Fibroblast of lung (primary cell): ENCODE results near the gene NEFH. TPM values are rescaled to one million over a fixed set of nuclear protein-coding genes. Genes with fewer than 3 reads are reported as not detected.
"Not testable (repeated sequence)": the region's sequence is repeated elsewhere in the genome, so short reads cannot be mapped to it uniquely, and the experiment has no call there.

Experiments used
- DNase-seq, 2 donors: peaks; one replicate each; pipeline versions ENCODE4 v3.0.0 to v3.0.0-alpha.2; 2010; ENCODE audit warnings: low read depth in 2 of 2
- H2AFZ ChIP-seq: 2 replicates; pipeline ENCODE4 v1.5.1; 2012; ENCODE audit warnings: low read length, control low read depth, inconsistent platforms
- H3K27ac ChIP-seq: 2 replicates; pipeline ENCODE4 v1.5.1; 2011; ENCODE audit warnings: low read length, control low read depth; ENCODE audit not compliant: insufficient read depth
- H3K27me3 ChIP-seq: 2 replicates; pipeline ENCODE4 v1.5.1; 2011; ENCODE audit warnings: mild to moderate bottlenecking, low read length; ENCODE audit not compliant: control insufficient read depth, insufficient read depth
- H3K36me3 ChIP-seq: 2 replicates; pipeline ENCODE4 v1.5.1; 2011; ENCODE audit warnings: low read length; ENCODE audit not compliant: control insufficient read depth, insufficient read depth
- H3K4me1 ChIP-seq: 2 replicates; pipeline ENCODE4 v1.5.1; 2011; ENCODE audit warnings: low read length; ENCODE audit not compliant: control insufficient read depth, insufficient read depth; ENCODE audit errors: extremely low read depth
- H3K4me2 ChIP-seq: 2 replicates; pipeline ENCODE4 v1.5.1; 2011; ENCODE audit warnings: low read length, control low read depth; ENCODE audit not compliant: insufficient read depth; ENCODE audit errors: extremely low read depth
- H3K4me3 ChIP-seq, 4 experiments: fragments of 200-600 bp in 1 of 4; sonication (generic) in 1 of 4; replicated peaks in 1 of 4; 2 replicates each; pipeline ENCODE4 v1.5.1; 2011 to 2016; ENCODE audit warnings: low read length in 4 of 4, low read depth in 3 of 4, mild to moderate bottlenecking in 3 of 4, control low read depth in 2 of 4, inconsistent platforms in 1 of 4, mixed read lengths in 1 of 4; ENCODE audit not compliant: insufficient read depth in 1 of 4; ENCODE audit errors: control extremely low read depth in 1 of 4
- H3K79me2 ChIP-seq: 2 replicates; pipeline ENCODE4 v1.5.1; 2012; ENCODE audit warnings: mild to moderate bottlenecking, low read length, inconsistent platforms; ENCODE audit not compliant: control insufficient read depth, insufficient read depth
- H3K9ac ChIP-seq: 2 replicates; pipeline ENCODE4 v1.5.1; 2011; ENCODE audit warnings: mild to moderate bottlenecking, low read length, control low read depth; ENCODE audit not compliant: insufficient read depth
- H3K9me3 ChIP-seq: 2 replicates; pipeline ENCODE4 v1.5.1; 2012; ENCODE audit warnings: low read depth, low read length; ENCODE audit not compliant: control insufficient read depth, insufficient read depth
- H4K20me1 ChIP-seq: 2 replicates; pipeline ENCODE4 v1.5.1; 2011; ENCODE audit warnings: low read length; ENCODE audit not compliant: control insufficient read depth, insufficient read depth; ENCODE audit errors: extremely low read depth
- EZH2 ChIP-seq: IDR thresholded peaks from 2 replicates; pipeline ENCODE4 v1.5.1; 2012; ENCODE audit warnings: low read length, control low read depth, mild to moderate bottlenecking; ENCODE audit errors: missing control alignments
- polyA plus RNA-seq, 2 donors: library from polyadenylated mRNA; depleted of rRNA in 1 of 2; stranded (reverse) in 1 of 2; unstranded in 1 of 2; fragments of >200 nt; gene quantifications; 2 replicates each; pipeline ENCODE4 v1.2.1, GENCODE V29; 2011 to 2012; ENCODE audit warnings: missing spikeins in 1 of 2
- total RNA-seq: library from RNA; depleted of rRNA; stranded (reverse); fragments of >200 nt; gene quantifications from 2 replicates; pipeline ENCODE4 v1.2.1, GENCODE V29; 2014
- TF ChIP-seq, protein P1 (sequence below), 2 donors: IDR thresholded peaks in 1 of 2; conservative IDR thresholded peaks in 1 of 2; 1 replicate in 1 of 2; 2 replicates in 1 of 2; pipeline ENCODE4 v1.5.1; 2011 to 2012; ENCODE audit warnings: low read length in 2 of 2, control low read depth in 1 of 2, inconsistent platforms in 1 of 2, low read depth in 1 of 2, mild to moderate bottlenecking in 1 of 2

NEFH gene
- total and polyA plus RNA-seq, 2 donors (not counting 1 experiment from before 2014, with no cell fraction given): 0.17 to 0.37 TPM

DNA sequence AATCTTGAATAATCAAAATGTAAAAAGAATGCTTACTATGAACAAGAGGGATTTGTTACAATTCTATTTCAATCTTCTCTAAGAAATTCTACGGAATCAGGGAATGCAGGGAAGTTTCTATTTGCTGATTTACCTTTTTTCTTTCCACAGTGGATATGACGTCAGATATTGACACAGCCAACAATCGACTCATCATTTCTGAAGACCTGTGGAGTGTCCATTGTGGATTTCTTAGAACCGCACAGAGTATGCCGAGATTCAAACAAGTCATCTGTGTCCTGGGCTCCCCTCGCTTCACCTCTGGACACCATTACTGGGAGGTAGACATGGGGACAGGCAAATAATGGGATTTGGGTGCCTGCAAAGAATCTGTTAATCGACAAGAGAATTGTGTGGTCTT, 45.7 kb upstream of the NEFH start:
- Histone ChIP-seq H3K27me3 (peaks cover 23% of the 10 kb centered on the region), H3K36me3 (no peaks in the 10 kb centered on the region)

DNA sequence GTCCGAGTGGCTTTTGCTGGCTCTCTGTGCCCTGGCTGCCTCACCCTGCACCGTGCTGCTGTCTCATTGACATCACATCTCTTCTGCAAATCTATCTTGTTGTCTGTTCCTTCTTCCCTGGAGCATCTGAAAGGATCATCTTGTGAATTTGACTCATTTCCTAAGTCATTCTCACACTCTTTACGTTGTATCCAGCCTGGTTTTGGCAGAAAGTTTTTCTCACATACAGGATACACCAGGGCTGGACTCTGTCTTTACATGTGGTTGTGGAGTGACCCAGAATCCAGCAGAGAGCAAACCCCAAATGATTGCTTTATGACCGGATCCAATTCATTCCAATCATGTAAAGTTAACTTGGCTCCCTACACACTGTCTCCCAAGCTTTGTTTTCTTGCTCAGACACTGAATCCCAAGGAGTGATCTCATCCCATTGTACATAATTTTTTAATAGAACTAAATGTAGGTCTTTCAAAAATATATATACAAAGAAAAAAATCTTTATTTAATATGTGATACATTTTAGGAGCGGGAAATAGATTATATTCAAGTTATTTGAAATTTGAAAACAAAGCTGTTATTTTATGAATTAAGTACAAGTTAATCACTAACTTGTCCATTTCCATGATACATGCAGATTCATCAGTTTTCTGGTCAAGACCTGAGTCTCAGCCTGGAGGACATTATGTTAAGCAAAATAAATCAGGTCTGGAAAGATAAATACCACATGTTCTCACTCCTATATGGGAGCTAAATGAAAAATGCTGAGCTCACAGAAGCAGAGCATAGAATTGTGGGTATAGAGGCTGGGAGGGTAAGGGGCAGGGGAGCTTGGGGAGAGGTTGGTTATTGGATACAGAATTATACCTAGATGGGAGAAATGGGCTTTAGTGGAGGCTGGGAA, 44.5 kb upstream of the NEFH start:
- no peaks in the 10 kb centered on the region for H3K79me2 ChIP-seq
- no peak overlapping the region for H3K9ac ChIP-seq
- H3K4me1 ChIP-seq: no peaks in the 10 kb centered on the region
- H2AFZ ChIP-seq: no peak overlapping the region
- H3K9me3 ChIP-seq: no peaks in the 10 kb centered on the region
- peak in 1 of 2 donors; percentile 20 for DNase-seq
- no peaks in the 10 kb centered on the region for H4K20me1 ChIP-seq
- H3K27ac ChIP-seq: no peak overlapping the region
- no peaks in the 10 kb centered on the region for H3K36me3 ChIP-seq
- H3K27me3 ChIP-seq: peaks cover 22% of the 10 kb centered on the region
- no peak overlapping the region for H3K4me3 ChIP-seq
- TF ChIP-seq EZH2: no peak
- TF ChIP-seq, protein P1, sequence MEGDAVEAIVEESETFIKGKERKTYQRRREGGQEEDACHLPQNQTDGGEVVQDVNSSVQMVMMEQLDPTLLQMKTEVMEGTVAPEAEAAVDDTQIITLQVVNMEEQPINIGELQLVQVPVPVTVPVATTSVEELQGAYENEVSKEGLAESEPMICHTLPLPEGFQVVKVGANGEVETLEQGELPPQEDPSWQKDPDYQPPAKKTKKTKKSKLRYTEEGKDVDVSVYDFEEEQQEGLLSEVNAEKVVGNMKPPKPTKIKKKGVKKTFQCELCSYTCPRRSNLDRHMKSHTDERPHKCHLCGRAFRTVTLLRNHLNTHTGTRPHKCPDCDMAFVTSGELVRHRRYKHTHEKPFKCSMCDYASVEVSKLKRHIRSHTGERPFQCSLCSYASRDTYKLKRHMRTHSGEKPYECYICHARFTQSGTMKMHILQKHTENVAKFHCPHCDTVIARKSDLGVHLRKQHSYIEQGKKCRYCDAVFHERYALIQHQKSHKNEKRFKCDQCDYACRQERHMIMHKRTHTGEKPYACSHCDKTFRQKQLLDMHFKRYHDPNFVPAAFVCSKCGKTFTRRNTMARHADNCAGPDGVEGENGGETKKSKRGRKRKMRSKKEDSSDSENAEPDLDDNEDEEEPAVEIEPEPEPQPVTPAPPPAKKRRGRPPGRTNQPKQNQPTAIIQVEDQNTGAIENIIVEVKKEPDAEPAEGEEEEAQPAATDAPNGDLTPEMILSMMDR (conservative IDR thresholded peaks at IDR 0.05 in 1 of 2, IDR thresholded peaks at IDR 0.05 in 1 of 2; ENCODE audit: low read depth in 1 of 2, low read length in 2 of 2): no peak
- no peak overlapping the region for H3K4me2 ChIP-seq

More for the DNA sequence above, 45.7 kb upstream of the NEFH start:
- H3K4me2 ChIP-seq: no peak overlapping the region
- H4K20me1 ChIP-seq: no peaks in the 10 kb centered on the region
- no peak overlapping the region for H2AFZ ChIP-seq
- no peak overlapping the region for H3K27ac ChIP-seq
- no peak for DNase-seq
- no peaks in the 10 kb centered on the region for H3K9me3 ChIP-seq
- no peaks in the 10 kb centered on the region for H3K79me2 ChIP-seq
- TF ChIP-seq, protein P1 (conservative IDR thresholded peaks at IDR 0.05 in 1 of 2, IDR thresholded peaks at IDR 0.05 in 1 of 2; ENCODE audit: low read depth in 1 of 2, low read length in 2 of 2): no peak
- no peak for TF ChIP-seq EZH2
- no peaks in the 10 kb centered on the region for H3K4me1 ChIP-seq
- no peak overlapping the region for H3K9ac ChIP-seq
- no peak overlapping the region for H3K4me3 ChIP-seq

DNA sequence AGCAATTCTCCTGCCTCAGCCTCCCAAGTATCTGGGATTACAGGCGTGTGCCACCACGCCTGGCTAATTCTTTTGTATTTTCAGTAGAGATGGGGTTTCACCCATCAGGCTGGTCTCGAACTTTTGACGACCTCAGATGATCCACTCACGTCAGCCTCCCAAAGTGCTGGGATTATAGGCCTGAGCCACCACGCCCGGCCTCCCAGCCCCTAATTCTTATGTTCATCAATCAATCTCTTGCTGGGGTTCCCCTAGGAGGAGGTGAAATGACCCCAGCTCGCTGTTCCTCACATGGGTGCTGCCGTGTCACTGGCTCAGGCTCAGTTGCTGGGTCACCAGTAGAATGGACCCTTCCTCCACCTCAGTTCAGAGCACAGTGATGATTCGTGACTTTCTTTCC, 41.7 kb upstream of the NEFH start, which contains the start of gene RFPL1:
TSS of gene RFPL1 (plus strand) at position 301 of the 400 bp plus-strand sequence.
- not testable (repeated sequence) for H2AFZ ChIP-seq, H3K36me3 ChIP-seq, H3K27ac ChIP-seq, H3K4me2 ChIP-seq, H3K9me3 ChIP-seq, H3K4me1 ChIP-seq, H4K20me1 ChIP-seq, H3K27me3 ChIP-seq, DNase-seq, H3K9ac ChIP-seq, H3K79me2 ChIP-seq, H3K4me3 ChIP-seq
